ENCODE data around the gene EPHB1. TPM values are rescaled to one million over a fixed set of nuclear protein-coding genes. Genes with fewer than 3 reads are reported as not detected.

EPHB1 gene
- polyA plus RNA-seq, 1 of the 3 experiments (the other 2 are of a cell fraction) = 1.2 TPM

DNA sequence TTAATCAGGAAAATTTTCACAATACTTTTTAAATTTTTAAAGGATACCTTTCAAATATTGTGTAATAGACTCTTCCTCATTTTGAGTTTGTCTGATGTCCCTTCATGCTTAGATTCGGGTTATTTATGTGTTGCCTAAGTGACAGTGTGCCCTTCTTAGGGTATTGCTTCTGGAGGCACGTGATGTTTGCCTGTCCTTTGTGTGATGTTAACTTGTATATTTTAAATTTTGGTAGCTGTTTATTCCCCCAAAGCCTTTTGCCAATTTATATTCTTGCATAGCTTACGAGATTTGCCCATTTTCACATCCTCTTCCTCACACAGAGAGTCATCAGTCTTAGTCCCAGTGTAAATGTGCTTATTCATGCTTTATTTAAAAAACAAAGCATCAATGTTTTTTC lies 433.1 kb downstream of the EPHB1 start:
- Histone ChIP-seq H2AFZ (ENCODE audit: low read depth) (no peak overlapping the region), H3K27me3 (ENCODE audit: insufficient read depth) (no peaks in the 10 kb centered on the region), H4K20me1 (ENCODE audit: insufficient read depth) (no peaks in the 10 kb centered on the region), H3K9me2 (no peaks in the 10 kb centered on the region), H3K9me3 (no peaks in the 10 kb centered on the region), H3K4me1 (ENCODE audit: control insufficient read depth in 1 of 2, insufficient read depth in 2 of 2, low read depth in 1 of 2, low read length in 1 of 2) (no peaks in the 10 kb centered on the region), H3K36me3 (replicated peaks in 1 of 2; ENCODE audit: control insufficient read depth in 1 of 2, insufficient read depth in 2 of 2, low read length in 1 of 2) (no peaks in the 10 kb centered on the region), H3K4me3 (ENCODE audit: low read depth in 2 of 2, low read length in 1 of 2) (no peak overlapping the region), H3F3A (replicated peaks; ENCODE audit: insufficient read depth) (no peaks in the 10 kb centered on the region), H3K27ac (ENCODE audit: low read depth in 2 of 2, low read length in 1 of 2) (no peak overlapping the region), H3K9ac (no peak overlapping the region), H3K79me2 (ENCODE audit: insufficient read depth) (no peaks in the 10 kb centered on the region), H3K4me2 (no peak overlapping the region)
- 42% methylated on average over 3 of the region's 3 CpGs for WGBS (ENCODE audit: low lambda C conversion rate)
- CTCF ChIA-PET = interaction anchor here (0.6 kb wide), 1 partner anchor 627 kb away, joined by 3 read pairs; no protein-coding TSS in a partner anchor
- TF ChIP-seq FOSL2 (IDR thresholded peaks at IDR 0.05; ENCODE audit: borderline replicate concordance, low read depth) (no peak), RCOR1 (IDR thresholded peaks at IDR 0.05; ENCODE audit: low read length) (no peak), GABPA (IDR thresholded peaks at IDR 0.05; ENCODE audit: low read depth) (no peak), MEF2A (IDR thresholded peaks at IDR 0.05; ENCODE audit: borderline replicate concordance, low read depth) (no peak), RAD21 (IDR thresholded peaks at IDR 0.05; ENCODE audit: low read length) (no peak), CTCF (IDR thresholded peaks at IDR 0.05) (no peak), TEAD4 (IDR thresholded peaks at IDR 0.05; ENCODE audit: borderline replicate concordance, insufficient read depth) (no peak), TCF12 (IDR thresholded peaks at IDR 0.05) (no peak), ELF1 (IDR thresholded peaks at IDR 0.05) (no peak), MXI1 (IDR thresholded peaks at IDR 0.05; ENCODE audit: low read depth, low read length) (no peak), FOXJ3 (CRISPR knock-in tag; IDR thresholded peaks at IDR 0.05) (no peak), SIN3A (IDR thresholded peaks at IDR 0.05; ENCODE audit: borderline replicate concordance, low read depth, low read length) (no peak), USF1 (IDR thresholded peaks at IDR 0.05; ENCODE audit: borderline replicate concordance, low read depth) (no peak), JUND (IDR thresholded peaks at IDR 0.05) (no peak), POLR2AphosphoS5 (IDR thresholded peaks at IDR 0.05; ENCODE audit: low read depth, low read length) (no peak)
- TF ChIP-seq, protein P1, sequence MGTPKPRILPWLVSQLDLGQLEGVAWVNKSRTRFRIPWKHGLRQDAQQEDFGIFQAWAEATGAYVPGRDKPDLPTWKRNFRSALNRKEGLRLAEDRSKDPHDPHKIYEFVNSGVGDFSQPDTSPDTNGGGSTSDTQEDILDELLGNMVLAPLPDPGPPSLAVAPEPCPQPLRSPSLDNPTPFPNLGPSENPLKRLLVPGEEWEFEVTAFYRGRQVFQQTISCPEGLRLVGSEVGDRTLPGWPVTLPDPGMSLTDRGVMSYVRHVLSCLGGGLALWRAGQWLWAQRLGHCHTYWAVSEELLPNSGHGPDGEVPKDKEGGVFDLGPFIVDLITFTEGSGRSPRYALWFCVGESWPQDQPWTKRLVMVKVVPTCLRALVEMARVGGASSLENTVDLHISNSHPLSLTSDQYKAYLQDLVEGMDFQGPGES (IDR thresholded peaks at IDR 0.05; ENCODE audit: low read depth, low read length) = no peak
- TF ChIP-seq, protein P2, sequence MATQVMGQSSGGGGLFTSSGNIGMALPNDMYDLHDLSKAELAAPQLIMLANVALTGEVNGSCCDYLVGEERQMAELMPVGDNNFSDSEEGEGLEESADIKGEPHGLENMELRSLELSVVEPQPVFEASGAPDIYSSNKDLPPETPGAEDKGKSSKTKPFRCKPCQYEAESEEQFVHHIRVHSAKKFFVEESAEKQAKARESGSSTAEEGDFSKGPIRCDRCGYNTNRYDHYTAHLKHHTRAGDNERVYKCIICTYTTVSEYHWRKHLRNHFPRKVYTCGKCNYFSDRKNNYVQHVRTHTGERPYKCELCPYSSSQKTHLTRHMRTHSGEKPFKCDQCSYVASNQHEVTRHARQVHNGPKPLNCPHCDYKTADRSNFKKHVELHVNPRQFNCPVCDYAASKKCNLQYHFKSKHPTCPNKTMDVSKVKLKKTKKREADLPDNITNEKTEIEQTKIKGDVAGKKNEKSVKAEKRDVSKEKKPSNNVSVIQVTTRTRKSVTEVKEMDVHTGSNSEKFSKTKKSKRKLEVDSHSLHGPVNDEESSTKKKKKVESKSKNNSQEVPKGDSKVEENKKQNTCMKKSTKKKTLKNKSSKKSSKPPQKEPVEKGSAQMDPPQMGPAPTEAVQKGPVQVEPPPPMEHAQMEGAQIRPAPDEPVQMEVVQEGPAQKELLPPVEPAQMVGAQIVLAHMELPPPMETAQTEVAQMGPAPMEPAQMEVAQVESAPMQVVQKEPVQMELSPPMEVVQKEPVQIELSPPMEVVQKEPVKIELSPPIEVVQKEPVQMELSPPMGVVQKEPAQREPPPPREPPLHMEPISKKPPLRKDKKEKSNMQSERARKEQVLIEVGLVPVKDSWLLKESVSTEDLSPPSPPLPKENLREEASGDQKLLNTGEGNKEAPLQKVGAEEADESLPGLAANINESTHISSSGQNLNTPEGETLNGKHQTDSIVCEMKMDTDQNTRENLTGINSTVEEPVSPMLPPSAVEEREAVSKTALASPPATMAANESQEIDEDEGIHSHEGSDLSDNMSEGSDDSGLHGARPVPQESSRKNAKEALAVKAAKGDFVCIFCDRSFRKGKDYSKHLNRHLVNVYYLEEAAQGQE (IDR thresholded peaks at IDR 0.05; ENCODE audit: low read depth, low read length) = no peak
- DNase-seq = no peak
- POLR2A ChIA-PET = no interaction called here
